ENCODE measurements around the gene ADSS1. TPM values are rescaled to one million over a fixed set of nuclear protein-coding genes. Genes with fewer than 3 reads are reported as not detected.
A peak's percentile ranks its signal among the peaks of the same experiment; 100 is the strongest.

Gene ADSS1
- total and polyA plus RNA-seq, 8 donors, result 3.5 to 6.8 (median 5.5) TPM

GRCh38 chr14:104787736-104788135 lies 63.7 kb downstream of the ADSS1 start:
- ATAC-seq (no peak), DNase-seq (no peak), FAIRE-seq (no peak)
- Histone ChIP-seq H3K27ac (no peak overlapping the region), H3K4me1 (peaks cover 11 to 13% (median 12%) of the 10 kb centered on the region in 3 donors), H3K27me3 (no peaks in the 10 kb centered on the region), H3K4me3 (no peak overlapping the region), H3K36me3 (peaks cover 0 to 5% (median 0%) of the 10 kb centered on the region in 3 donors), H3K9me3 (no peaks in the 10 kb centered on the region)
- intact Hi-C loops (cut with DNase I), result no loop called here
- 77 to 79% methylated on average over 7 of the region's 7 CpGs for whole genome bisulfite sequencing, 2 donors
- TF ChIP-seq CTCF (IDR thresholded peaks at IDR 0.05), result no peak

GRCh38 chr14:104788161-104788818 lies 64.3 kb downstream of the ADSS1 start:
- no peaks in the 10 kb centered on the region for H3K27me3 ChIP-seq
- FAIRE-seq (no peak), ATAC-seq (no peak), DNase-seq (peak in 2 of 6 donors; percentile 47 to 76)
- H3K27ac ChIP-seq, result no peak overlapping the region
- H3K4me1 ChIP-seq, result peaks cover 17 to 18% (median 17%) of the 10 kb centered on the region in 3 donors
- H3K9me3 ChIP-seq, result no peaks in the 10 kb centered on the region
- no peak for TF ChIP-seq CTCF (IDR thresholded peaks at IDR 0.05)
- WGBS, 2 donors, result 59 to 73% methylated on average over 13 to 14 of the region's 14 CpGs
- H3K4me3 ChIP-seq, result no peak overlapping the region
- intact Hi-C loops (cut with DNase I), result no loop called here
- peaks cover 0 to 5% (median 0%) of the 10 kb centered on the region in 3 donors for H3K36me3 ChIP-seq

- TF ChIP-seq CTCF (IDR thresholded peaks at IDR 0.05), result no peak
- H3K36me3 ChIP-seq, result peaks cover 0 to 5% (median 0%) of the 10 kb centered on the region in 3 donors
- DNase-seq, result peak in 2 of 6 donors; percentile 47 to 83
- no peak overlapping the region for H3K27ac ChIP-seq
- H3K4me1 ChIP-seq, result peaks cover 20 to 25% (median 24%) of the 10 kb centered on the region in 3 donors
- intact Hi-C loops (cut with DNase I), result no loop called here
- peak in 1 of 4 donors; percentile 9 for ATAC-seq
- H3K4me3 ChIP-seq, result no peak overlapping the region
- no peak for FAIRE-seq
- no peaks in the 10 kb centered on the region for H3K27me3 ChIP-seq
- 69% methylated on average over 39 of the region's 39 CpGs for WGBS, 2 donors
- H3K9me3 ChIP-seq, result no peaks in the 10 kb centered on the region
Observed at GRCh38 chr14:104788873-104789663, 65.0 kb downstream of the ADSS1 start.

- 86 to 87% methylated on average over 27 to 31 of the region's 31 CpGs for WGBS, 2 donors
- intact Hi-C loops (cut with DNase I), result no loop called here
- peaks cover 20 to 27% (median 26%) of the 10 kb centered on the region in 3 donors for H3K4me1 ChIP-seq
- no peaks in the 10 kb centered on the region for H3K27me3 ChIP-seq
- peak in 1 of 4 donors; percentile 4 for ATAC-seq
- peak in 2 of 6 donors; percentile 49 to 64 for DNase-seq
- peaks cover 0 to 5% (median 0%) of the 10 kb centered on the region in 3 donors for H3K36me3 ChIP-seq
- H3K4me3 ChIP-seq, result no peak overlapping the region
- no peaks in the 10 kb centered on the region for H3K9me3 ChIP-seq
- no peak overlapping the region for H3K27ac ChIP-seq
- TF ChIP-seq CTCF (IDR thresholded peaks at IDR 0.05), result no peak
- no peak for FAIRE-seq
Observed at GRCh38 chr14:104789752-104790743, 66.0 kb downstream of the ADSS1 start.
